Stimulated activated CD4-positive, alpha-beta T cell treated with anti-CD3 and anti-CD28 coated beads, Interleukin-15, amount 100 ng/mL, for 48 hours (primary cell): ENCODE measurements around the gene LYRM4.

Experiments used
- DNase-seq, 2 donors: peaks; one replicate each; pipeline ENCODE4 v3.0.0-alpha.2; 2020; ENCODE audit warnings: low read depth in 2 of 2

The LYRM4 gene

GRCh38 chr6:5146398-5146797 is 114.4 kb downstream of the LYRM4 start:
- DNase-seq = no peak

GRCh38 chr6:5143634-5144311 is 117.0 kb downstream of the LYRM4 start:
- DNase-seq = peak; percentile 62 to 72

- DNase-seq = no peak
Observed at GRCh38 chr6:5142915-5143314, 117.8 kb downstream of the LYRM4 start.

- DNase-seq = no peak
Observed at GRCh38 chr6:5142131-5142530, 118.6 kb downstream of the LYRM4 start.

- DNase-seq = no peak
Observed at GRCh38 chr6:5141046-5141445, 119.7 kb downstream of the LYRM4 start.

- DNase-seq = no peak
Observed at GRCh38 chr6:5139828-5140771, 120.7 kb downstream of the LYRM4 start.

GRCh38 chr6:5138995-5139827 is 121.5 kb downstream of the LYRM4 start:
- no peak for DNase-seq

- no peak for DNase-seq
Observed at GRCh38 chr6:5136851-5137250, 123.9 kb downstream of the LYRM4 start.

- DNase-seq = peak; percentile 10 to 14
Observed at GRCh38 chr6:5135788-5136376, 124.9 kb downstream of the LYRM4 start.

- no peak for DNase-seq
Observed at GRCh38 chr6:5133943-5134342, 126.8 kb downstream of the LYRM4 start.

- no peak for DNase-seq
Observed at GRCh38 chr6:5132731-5133130, 128.0 kb downstream of the LYRM4 start.

- DNase-seq = no peak
Observed at GRCh38 chr6:5130135-5130866, 130.4 kb downstream of the LYRM4 start.

GRCh38 chr6:5128351-5128750 is 132.4 kb downstream of the LYRM4 start:
- DNase-seq = no peak

- no peak for DNase-seq
Observed at GRCh38 chr6:5127106-5127687, 133.6 kb downstream of the LYRM4 start.

- DNase-seq = no peak
Observed at GRCh38 chr6:5126214-5126613, 134.5 kb downstream of the LYRM4 start.

- no peak for DNase-seq
Observed at GRCh38 chr6:5125152-5126006, 135.4 kb downstream of the LYRM4 start.

- DNase-seq = no peak
Observed at GRCh38 chr6:5124526-5124925, 136.2 kb downstream of the LYRM4 start.

- no peak for DNase-seq
Observed at GRCh38 chr6:5123296-5124143, 137.2 kb downstream of the LYRM4 start.
